HEK293 (cell line): ENCODE results near the gene HHAT.

ENCODE experiments used
- CTCF ChIA-PET: fragments of 350-600 bp; formaldehyde crosslinking; extraction: SDS; loops from one replicate; lab custom pipeline; 2021; ENCODE audit warnings: antibody characterized with exemption; lab: Yijun Ruan, JAX
- POLR2A ChIA-PET: fragments of 300-600 bp; formaldehyde crosslinking; extraction: SDS; loops from one replicate; lab custom pipeline; 2020; ENCODE audit warnings: antibody characterized with exemption, inconsistent platforms; lab: Yijun Ruan, JAX
- H3K27ac ChIP-seq: fragments of 200-500 bp; sonication (Bioruptor generic); 2 replicates; pipeline ENCODE4 v1.5.1; 2014; ENCODE audit warnings: low read depth, low read length, control low read depth, inconsistent platforms; ENCODE audit errors: extremely low read depth
- H3K36me3 ChIP-seq, 2 experiments: fragments of 200-500 bp in 1 of 2; sonication (Bioruptor generic) in 1 of 2; 1 replicate in 1 of 2; 2 replicates in 1 of 2; pipeline ENCODE4 v1.5.1; 2014 to 2017; ENCODE audit warnings: inconsistent platforms in 2 of 2, low read length in 2 of 2; ENCODE audit not compliant: control insufficient read depth in 2 of 2, insufficient read depth in 1 of 2
- H3K4me1 ChIP-seq: fragments of 200-500 bp; sonication (Bioruptor generic); 2 replicates; pipeline ENCODE4 v1.5.1; 2014; ENCODE audit warnings: mild to moderate bottlenecking, low read length, inconsistent platforms; ENCODE audit not compliant: control insufficient read depth, insufficient read depth
- H3K4me3 ChIP-seq: 2 replicates; pipeline ENCODE4 v1.5.1; 2011; ENCODE audit warnings: low read depth, mild to moderate bottlenecking, control low read depth, low read length, moderate library complexity
- H3K9me3 ChIP-seq: fragments of 200-500 bp; sonication (Bioruptor generic); 2 replicates; pipeline ENCODE4 v1.5.1; 2014; ENCODE audit warnings: low read depth, low read length, inconsistent platforms; ENCODE audit not compliant: control insufficient read depth, insufficient read depth
- ATF2 ChIP-seq: fragments of 450-650 bp; formaldehyde crosslinking; IDR thresholded peaks from 2 replicates; pipeline ENCODE4 v1.5.1; 2016; ENCODE audit warnings: missing biosample characterization, missing genetic modification characterization, low read depth
- GFI1B ChIP-seq: fragments of 450-650 bp; formaldehyde crosslinking; IDR thresholded peaks from 2 replicates; pipeline ENCODE4 v1.5.1; 2016; ENCODE audit warnings: missing biosample characterization, missing genetic modification characterization
- KLF8 ChIP-seq: fragments of 450-650 bp; formaldehyde crosslinking; IDR thresholded peaks from 2 replicates; pipeline ENCODE4 v1.5.1; 2016; ENCODE audit warnings: missing biosample characterization, missing genetic modification characterization
- MZF1 ChIP-seq: fragments of 450-650 bp; formaldehyde crosslinking; IDR thresholded peaks from 2 replicates; pipeline ENCODE4 v1.5.1; 2017; ENCODE audit warnings: missing biosample characterization, missing genetic modification characterization, borderline replicate concordance
- OVOL3 ChIP-seq: fragments of 450-650 bp; formaldehyde crosslinking; IDR thresholded peaks from 2 replicates; pipeline ENCODE4 v1.5.1; 2016; ENCODE audit warnings: missing biosample characterization, missing genetic modification characterization
- PBX3 ChIP-seq: sonication (generic); formaldehyde crosslinking; IDR thresholded peaks from 2 replicates; pipeline ENCODE4 v1.8.1; 2022; ENCODE audit warnings: mild to moderate bottlenecking, moderate library complexity, missing genetic modification reagents
- SCRT1 ChIP-seq: fragments of 450-650 bp; formaldehyde crosslinking; IDR thresholded peaks from 2 replicates; pipeline ENCODE4 v1.5.1; 2016; ENCODE audit warnings: missing biosample characterization, missing genetic modification characterization, borderline replicate concordance
- TRIM28 ChIP-seq: IDR thresholded peaks from 2 replicates; pipeline ENCODE4 v1.6.1; 2011; ENCODE audit warnings: low read length, control low read depth, borderline replicate concordance
- ZBTB7A ChIP-seq: fragments of 450-650 bp; formaldehyde crosslinking; IDR thresholded peaks from 2 replicates; pipeline ENCODE4 v1.5.1; 2016; ENCODE audit warnings: low read depth, missing biosample characterization, missing genetic modification characterization
- ZFP3 ChIP-seq: fragments of 450-650 bp; formaldehyde crosslinking; IDR thresholded peaks from 2 replicates; pipeline ENCODE4 v1.5.1; 2016; ENCODE audit warnings: low read depth, missing biosample characterization, missing genetic modification characterization
- ZNF10 ChIP-seq: fragments of 450-650 bp; formaldehyde crosslinking; IDR thresholded peaks from 2 replicates; pipeline ENCODE4 v1.5.1; 2017; ENCODE audit warnings: missing biosample characterization, missing genetic modification characterization
- ZNF112 ChIP-seq: fragments of 450-650 bp; formaldehyde crosslinking; IDR thresholded peaks from 2 replicates; pipeline ENCODE4 v1.5.0; 2017; ENCODE audit warnings: missing biosample characterization, missing genetic modification characterization
- ZNF132 ChIP-seq: fragments of 450-650 bp; formaldehyde crosslinking; IDR thresholded peaks from 2 replicates; pipeline ENCODE4 v1.5.1; 2017; ENCODE audit warnings: missing biosample characterization, missing genetic modification characterization, borderline replicate concordance
- ZNF354C ChIP-seq: fragments of 450-650 bp; formaldehyde crosslinking; IDR thresholded peaks from 2 replicates; pipeline ENCODE4 v1.5.1; 2016; ENCODE audit warnings: missing biosample characterization, missing genetic modification characterization, low read depth, borderline replicate concordance
- ZNF37A ChIP-seq: fragments of 450-650 bp; IDR thresholded peaks from 2 replicates; pipeline ENCODE4 v1.5.1; 2018; ENCODE audit warnings: missing biosample characterization, missing genetic modification characterization
- ZNF549 ChIP-seq: fragments of 450-650 bp; IDR thresholded peaks from 2 replicates; pipeline ENCODE4 v1.5.1; 2018; ENCODE audit warnings: missing biosample characterization, missing genetic modification characterization, mild to moderate bottlenecking, inconsistent platforms, moderate library complexity
- ZNF571 ChIP-seq: fragments of 450-650 bp; formaldehyde crosslinking; IDR thresholded peaks from 2 replicates; pipeline ENCODE4 v1.5.0; 2017; ENCODE audit warnings: missing biosample characterization, missing genetic modification characterization
- ZNF776 ChIP-seq: fragments of 450-650 bp; formaldehyde crosslinking; IDR thresholded peaks from 2 replicates; pipeline ENCODE4 v1.5.0; 2017; ENCODE audit warnings: missing biosample characterization, missing genetic modification characterization, borderline replicate concordance
- TF ChIP-seq, protein P1 (sequence below): fragments of 450-650 bp; formaldehyde crosslinking; IDR thresholded peaks from 2 replicates; pipeline ENCODE4 v1.5.1; 2017; ENCODE audit warnings: missing biosample characterization, missing genetic modification characterization
- TF ChIP-seq, protein P2 (sequence below): fragments of 450-650 bp; formaldehyde crosslinking; IDR thresholded peaks from 2 replicates; pipeline ENCODE4 v1.5.1; 2016; ENCODE audit warnings: missing biosample characterization, missing genetic modification characterization
- TF ChIP-seq, protein P3 (sequence below): fragments of 450-650 bp; formaldehyde crosslinking; IDR thresholded peaks from 2 replicates; pipeline ENCODE4 v1.5.1; 2017; ENCODE audit warnings: missing biosample characterization, missing genetic modification characterization

HHAT gene

GRCh38 chr1:210385228-210385627, 56.5 kb downstream of the HHAT start:
- Histone ChIP-seq H3K27ac (no peak overlapping the region), H3K4me3 (no peak overlapping the region), H3K4me1 (peaks cover 9% of the 10 kb centered on the region), H3K9me3 (no peaks in the 10 kb centered on the region), H3K36me3 (no peaks in the 10 kb centered on the region)
- POLR2A ChIA-PET = interaction anchor here (0.6 kb wide), 1 partner anchor 15 kb away, joined by 5 read pairs; no protein-coding TSS in a partner anchor
- CTCF ChIA-PET = interaction anchor here (0.7 to 2.1 kb wide), 4 partner anchors 11 to 22 kb away, joined by 3 to 16 read pairs (median 7); no protein-coding TSS in a partner anchor
- TF ChIP-seq ZNF37A (tag by site-specific recombination) (no peak), ZBTB7A (no peak), KLF8 (no peak), PBX3 (CRISPR knock-in tag) (no peak), ZNF354C (tag by site-specific recombination) (no peak), ZNF132 (no peak), ATF2 (tag by site-specific recombination) (no peak)
- TF ChIP-seq, protein P1, sequence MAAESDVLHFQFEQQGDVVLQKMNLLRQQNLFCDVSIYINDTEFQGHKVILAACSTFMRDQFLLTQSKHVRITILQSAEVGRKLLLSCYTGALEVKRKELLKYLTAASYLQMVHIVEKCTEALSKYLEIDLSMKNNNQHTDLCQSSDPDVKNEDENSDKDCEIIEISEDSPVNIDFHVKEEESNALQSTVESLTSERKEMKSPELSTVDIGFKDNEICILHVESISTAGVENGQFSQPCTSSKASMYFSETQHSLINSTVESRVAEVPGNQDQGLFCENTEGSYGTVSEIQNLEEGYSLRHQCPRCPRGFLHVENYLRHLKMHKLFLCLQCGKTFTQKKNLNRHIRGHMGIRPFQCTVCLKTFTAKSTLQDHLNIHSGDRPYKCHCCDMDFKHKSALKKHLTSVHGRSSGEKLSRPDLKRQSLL (tag by site-specific recombination) = no peak
- TF ChIP-seq, protein P2, sequence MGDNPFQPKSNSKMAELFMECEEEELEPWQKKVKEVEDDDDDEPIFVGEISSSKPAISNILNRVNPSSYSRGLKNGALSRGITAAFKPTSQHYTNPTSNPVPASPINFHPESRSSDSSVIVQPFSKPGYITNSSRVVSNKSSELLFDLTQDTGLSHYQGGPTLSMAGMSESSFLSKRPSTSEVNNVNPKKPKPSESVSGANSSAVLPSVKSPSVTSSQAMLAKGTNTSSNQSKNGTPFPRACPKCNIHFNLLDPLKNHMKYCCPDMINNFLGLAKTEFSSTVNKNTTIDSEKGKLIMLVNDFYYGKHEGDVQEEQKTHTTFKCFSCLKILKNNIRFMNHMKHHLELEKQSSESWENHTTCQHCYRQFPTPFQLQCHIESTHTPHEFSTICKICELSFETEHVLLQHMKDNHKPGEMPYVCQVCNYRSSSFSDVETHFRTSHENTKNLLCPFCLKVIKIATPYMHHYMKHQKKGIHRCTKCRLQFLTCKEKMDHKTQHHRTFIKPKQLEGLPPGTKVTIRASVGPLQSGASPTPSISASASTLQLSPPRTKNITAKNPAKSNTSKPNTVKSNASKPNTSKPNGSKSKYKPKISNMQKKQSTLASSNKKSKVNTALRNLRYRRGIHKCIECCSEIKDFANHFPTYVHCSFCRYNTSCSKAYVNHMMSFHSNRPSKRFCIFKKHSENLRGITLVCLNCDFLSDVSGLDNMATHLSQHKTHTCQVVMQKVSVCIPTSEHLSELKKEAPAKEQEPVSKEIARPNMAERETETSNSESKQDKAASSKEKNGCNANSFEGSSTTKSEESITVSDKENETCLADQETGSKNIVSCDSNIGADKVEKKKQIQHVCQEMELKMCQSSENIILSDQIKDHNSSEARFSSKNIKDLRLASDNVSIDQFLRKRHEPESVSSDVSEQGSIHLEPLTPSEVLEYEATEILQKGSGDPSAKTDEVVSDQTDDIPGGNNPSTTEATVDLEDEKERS (tag by site-specific recombination) = no peak
- TF ChIP-seq, protein P3, sequence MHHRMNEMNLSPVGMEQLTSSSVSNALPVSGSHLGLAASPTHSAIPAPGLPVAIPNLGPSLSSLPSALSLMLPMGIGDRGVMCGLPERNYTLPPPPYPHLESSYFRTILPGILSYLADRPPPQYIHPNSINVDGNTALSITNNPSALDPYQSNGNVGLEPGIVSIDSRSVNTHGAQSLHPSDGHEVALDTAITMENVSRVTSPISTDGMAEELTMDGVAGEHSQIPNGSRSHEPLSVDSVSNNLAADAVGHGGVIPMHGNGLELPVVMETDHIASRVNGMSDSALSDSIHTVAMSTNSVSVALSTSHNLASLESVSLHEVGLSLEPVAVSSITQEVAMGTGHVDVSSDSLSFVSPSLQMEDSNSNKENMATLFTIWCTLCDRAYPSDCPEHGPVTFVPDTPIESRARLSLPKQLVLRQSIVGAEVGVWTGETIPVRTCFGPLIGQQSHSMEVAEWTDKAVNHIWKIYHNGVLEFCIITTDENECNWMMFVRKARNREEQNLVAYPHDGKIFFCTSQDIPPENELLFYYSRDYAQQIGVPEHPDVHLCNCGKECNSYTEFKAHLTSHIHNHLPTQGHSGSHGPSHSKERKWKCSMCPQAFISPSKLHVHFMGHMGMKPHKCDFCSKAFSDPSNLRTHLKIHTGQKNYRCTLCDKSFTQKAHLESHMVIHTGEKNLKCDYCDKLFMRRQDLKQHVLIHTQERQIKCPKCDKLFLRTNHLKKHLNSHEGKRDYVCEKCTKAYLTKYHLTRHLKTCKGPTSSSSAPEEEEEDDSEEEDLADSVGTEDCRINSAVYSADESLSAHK (tag by site-specific recombination) = no peak

DNA sequence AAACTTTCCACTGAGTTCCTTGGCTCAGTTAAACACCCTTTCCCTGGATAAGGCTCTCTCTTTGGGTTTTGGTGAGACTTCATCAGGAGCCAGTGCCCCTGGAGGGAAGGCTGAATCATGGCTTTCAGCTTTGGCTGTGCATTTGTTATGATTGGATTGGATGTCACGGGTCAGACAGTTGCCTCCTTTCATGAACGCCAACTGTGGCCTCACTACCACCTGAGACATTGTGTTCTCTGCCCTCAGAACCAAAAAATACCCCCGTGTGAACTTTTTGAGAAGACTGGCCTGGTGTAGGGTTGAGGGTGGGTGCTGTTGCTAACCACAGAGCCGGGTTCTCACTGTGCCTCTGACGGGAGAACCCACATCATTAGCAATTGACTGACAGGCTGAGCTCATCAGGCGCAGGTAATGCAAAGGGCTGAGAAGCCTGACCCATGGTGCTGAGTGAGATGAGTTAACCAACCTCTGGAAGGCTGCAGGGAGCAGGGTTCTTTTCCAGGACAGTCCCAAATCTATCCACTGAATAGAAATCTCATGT, 65.6 kb downstream of the HHAT start:
- Histone ChIP-seq H3K4me3 (no peak overlapping the region), H3K27ac (no peak overlapping the region), H3K36me3 (no peaks in the 10 kb centered on the region), H3K9me3 (no peaks in the 10 kb centered on the region), H3K4me1 (peaks cover 13% of the 10 kb centered on the region)
- ChIA-PET CTCF (interaction anchor here (0.6 to 3.5 kb wide), 5 partner anchors 12 to 732 kb away, joined by 3 to 17 read pairs (median 4); no protein-coding TSS in a partner anchor), POLR2A (no interaction called here)
- TF ChIP-seq ZFP3 (tag by site-specific recombination) (no peak), ZNF112 (no peak), OVOL3 (tag by site-specific recombination) (no peak), TRIM28 (no peak), ZNF549 (0 out of 2 replicates have a peak, but pooled peaks have one; percentile 11), ZNF10 (peak; percentile 86), SCRT1 (tag by site-specific recombination) (no peak), GFI1B (tag by site-specific recombination) (no peak), ZNF571 (tag by site-specific recombination) (no peak), ZNF776 (tag by site-specific recombination) (no peak), MZF1 (tag by site-specific recombination) (no peak), PBX3 (CRISPR knock-in tag) (no peak)
